NT2/D1 (cell line): ENCODE data around the gene DPH3.

Source experiments
- DNase-seq: peaks from one replicate; pipeline ENCODE4 v3.0.0-alpha.2; 2011; ENCODE audit warnings: low read depth, low spot score
- H3K27me3 ChIP-seq: 2 replicates; pipeline ENCODE4 v1.6.0; 2011; ENCODE audit warnings: mild to moderate bottlenecking; ENCODE audit not compliant: insufficient read length, insufficient read depth
- H3K36me3 ChIP-seq: 2 replicates; pipeline ENCODE4 v1.6.1; 2011; ENCODE audit warnings: mild to moderate bottlenecking, low read length, mixed read lengths; ENCODE audit not compliant: insufficient read depth, insufficient read length
- H3K4me1 ChIP-seq: 2 replicates; pipeline ENCODE4 v1.5.1; 2011; ENCODE audit not compliant: insufficient read depth, insufficient read length
- H3K4me3 ChIP-seq: 2 replicates; pipeline ENCODE4 v1.5.1; 2011; ENCODE audit warnings: low read depth; ENCODE audit not compliant: insufficient read length
- H3K9ac ChIP-seq: 2 replicates; pipeline ENCODE4 v1.6.0; 2011; ENCODE audit warnings: low read depth; ENCODE audit not compliant: insufficient read length
- H3K9me3 ChIP-seq: 2 replicates; pipeline ENCODE4 v1.5.1; 2011; ENCODE audit warnings: mild to moderate bottlenecking, low read length; ENCODE audit not compliant: insufficient read depth
- SUZ12 ChIP-seq: IDR thresholded peaks from 2 replicates; pipeline ENCODE4 v1.6.1; 2011; ENCODE audit not compliant: insufficient read length, insufficient read depth; ENCODE audit errors: extremely low read depth
- YY1 ChIP-seq: IDR thresholded peaks from 2 replicates; pipeline ENCODE4 v1.6.1; 2011; ENCODE audit not compliant: insufficient read length, insufficient read depth
- ZNF274 ChIP-seq: IDR thresholded peaks from 2 replicates; pipeline ENCODE4 v1.6.1; 2011; ENCODE audit warnings: mild to moderate bottlenecking, low read depth, low read length

DPH3 gene

DNA sequence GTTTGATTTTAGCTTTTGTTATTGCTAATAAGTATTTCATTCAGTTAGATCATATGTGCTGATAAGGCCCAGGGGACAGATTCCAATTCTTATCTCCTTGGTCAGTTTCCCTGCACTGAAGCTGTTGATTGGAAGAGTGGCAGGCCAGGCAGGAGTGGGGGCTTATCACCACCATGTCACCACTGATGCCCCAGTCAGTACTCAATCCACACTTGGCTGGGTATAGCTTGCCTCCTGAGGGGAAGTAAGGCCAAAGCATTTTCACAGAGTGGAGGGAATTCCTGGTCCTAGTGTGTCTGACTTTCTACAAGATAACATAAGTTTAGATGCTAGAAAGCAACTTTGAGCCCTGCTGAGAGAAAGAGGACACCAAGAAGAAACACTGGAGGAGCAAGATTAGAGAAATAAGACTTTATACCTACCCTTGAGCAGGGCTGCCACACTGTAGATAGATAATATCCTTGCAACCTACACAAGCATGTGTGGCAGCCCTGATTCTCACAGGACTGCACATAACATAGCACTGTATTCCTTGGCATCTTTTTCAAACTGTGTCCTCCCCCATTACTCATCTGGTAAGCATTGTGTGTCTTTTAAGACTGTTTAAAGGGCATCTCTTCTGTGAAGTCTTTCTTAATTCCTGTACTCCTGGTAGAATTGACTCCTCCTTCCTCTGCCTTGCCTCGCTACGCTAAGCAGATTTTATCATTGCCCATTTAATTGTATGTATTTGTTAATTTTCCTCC lies 24.6 kb upstream of the DPH3 start:
- no peak overlapping the region for H3K4me3 ChIP-seq
- TF ChIP-seq YY1 (no peak), ZNF274 (no peak), SUZ12 (no peak)
- peaks cover 29% of the 10 kb centered on the region for H3K36me3 ChIP-seq
- H3K9me3 ChIP-seq = peaks cover 10% of the 10 kb centered on the region; the same call in 1 of the 2 replicates
- no peaks in the 10 kb centered on the region for H3K4me1 ChIP-seq
- H3K9ac ChIP-seq = no peak overlapping the region
- DNase-seq = no peak
- H3K27me3 ChIP-seq = no peaks in the 10 kb centered on the region

DNA sequence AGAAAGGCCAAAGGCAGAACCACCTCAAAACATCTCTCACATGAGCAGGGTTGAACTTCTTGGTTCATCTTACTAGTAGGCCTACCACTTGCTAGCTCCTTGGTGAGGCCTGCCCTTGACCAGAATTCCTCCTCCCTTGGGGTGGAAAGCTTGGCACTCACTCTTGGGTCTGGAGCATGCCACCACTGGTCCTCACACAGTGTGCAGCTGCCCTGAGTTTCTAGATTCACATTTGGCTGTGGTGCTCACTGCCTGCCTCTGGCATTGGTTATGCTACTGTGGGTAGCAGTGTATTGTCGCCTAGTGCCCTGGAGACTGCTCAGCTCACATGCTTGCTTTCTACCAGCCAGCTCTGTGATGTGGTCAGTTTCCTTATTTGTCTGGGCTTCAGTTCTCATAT lies 23.9 kb upstream of the DPH3 start:
- H3K4me3 ChIP-seq = no peak overlapping the region
- no peak overlapping the region for H3K9ac ChIP-seq
- TF ChIP-seq ZNF274 (no peak), YY1 (no peak), SUZ12 (no peak)
- H3K4me1 ChIP-seq = no peaks in the 10 kb centered on the region
- H3K9me3 ChIP-seq = peaks cover 10% of the 10 kb centered on the region; the same call in 1 of the 2 replicates
- H3K27me3 ChIP-seq = no peaks in the 10 kb centered on the region
- no peak for DNase-seq
- H3K36me3 ChIP-seq = peaks cover 34% of the 10 kb centered on the region

DNA sequence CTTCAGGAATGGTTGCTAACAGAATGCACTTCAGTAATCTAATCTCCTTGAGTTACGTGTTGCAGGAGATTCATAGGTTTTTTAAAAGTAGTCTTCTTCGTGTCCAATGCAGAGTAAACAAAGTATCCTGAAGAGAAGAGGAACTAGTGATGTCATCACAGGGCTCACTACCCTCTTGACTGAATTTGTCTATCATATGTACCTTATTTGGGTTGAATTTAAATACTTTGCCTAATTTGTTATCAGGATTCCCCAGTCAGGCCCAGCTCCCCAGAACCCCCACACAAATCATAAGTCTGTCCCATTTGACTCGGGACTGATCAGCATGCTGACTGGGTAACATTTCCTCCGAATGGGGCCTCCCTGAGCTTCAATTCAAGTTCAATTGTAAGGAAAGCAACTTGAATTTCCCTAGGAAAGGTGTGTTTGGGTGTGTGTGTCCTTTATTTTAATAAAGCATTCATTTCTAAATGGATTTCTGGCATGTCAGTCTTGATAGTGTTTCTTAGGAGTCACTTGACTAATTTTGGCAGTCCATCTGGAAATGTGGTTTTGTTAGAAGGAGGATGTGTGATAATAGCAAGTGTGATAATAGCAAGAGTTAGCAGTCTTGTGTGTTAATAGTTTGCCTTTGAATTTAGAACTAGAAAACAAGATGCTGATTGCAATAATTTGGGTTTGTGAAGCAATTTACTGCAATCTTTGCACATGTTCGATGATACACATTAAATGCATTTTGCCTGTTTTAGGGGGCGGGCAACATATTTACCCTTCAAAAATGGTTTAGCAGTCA lies 22.2 kb upstream of the DPH3 start:
- TF ChIP-seq SUZ12 (no peak), ZNF274 (no peak), YY1 (no peak)
- H3K36me3 ChIP-seq = peaks cover 45% of the 10 kb centered on the region

DNA sequence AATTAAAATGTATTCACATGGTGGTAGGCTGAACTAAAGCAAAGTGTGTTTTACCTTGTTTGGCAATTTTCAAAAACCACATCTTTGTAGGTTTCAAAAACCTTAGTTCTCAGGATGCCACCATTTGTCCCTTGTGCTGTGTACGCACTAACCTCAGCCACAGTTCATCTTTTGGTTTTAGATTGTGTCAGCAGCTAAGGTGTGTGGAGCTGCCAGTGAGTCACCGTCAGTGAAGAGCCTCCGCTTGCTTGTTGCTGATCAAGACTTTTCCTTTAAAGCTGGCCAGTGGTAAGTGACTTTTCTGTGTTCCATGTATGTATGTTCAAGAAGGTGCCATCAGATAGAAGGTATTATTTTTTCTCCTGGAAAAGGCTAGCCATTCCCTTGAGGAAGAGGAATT lies 21.4 kb upstream of the DPH3 start:
- no peaks in the 10 kb centered on the region for H3K4me1 ChIP-seq
- TF ChIP-seq YY1 (no peak), ZNF274 (no peak), SUZ12 (no peak)
- H3K36me3 ChIP-seq = peaks cover 47% of the 10 kb centered on the region
- no peak overlapping the region for H3K9ac ChIP-seq
- no peak for DNase-seq
- no peak overlapping the region for H3K4me3 ChIP-seq
- H3K9me3 ChIP-seq = no peaks in the 10 kb centered on the region
- no peaks in the 10 kb centered on the region for H3K27me3 ChIP-seq

More for the DNA sequence above, 22.2 kb upstream of the DPH3 start:
- DNase-seq = no peak
- H3K4me1 ChIP-seq = no peaks in the 10 kb centered on the region
- no peak overlapping the region for H3K4me3 ChIP-seq
- H3K9ac ChIP-seq = no peak overlapping the region
- no peaks in the 10 kb centered on the region for H3K9me3 ChIP-seq
- no peaks in the 10 kb centered on the region for H3K27me3 ChIP-seq

DNA sequence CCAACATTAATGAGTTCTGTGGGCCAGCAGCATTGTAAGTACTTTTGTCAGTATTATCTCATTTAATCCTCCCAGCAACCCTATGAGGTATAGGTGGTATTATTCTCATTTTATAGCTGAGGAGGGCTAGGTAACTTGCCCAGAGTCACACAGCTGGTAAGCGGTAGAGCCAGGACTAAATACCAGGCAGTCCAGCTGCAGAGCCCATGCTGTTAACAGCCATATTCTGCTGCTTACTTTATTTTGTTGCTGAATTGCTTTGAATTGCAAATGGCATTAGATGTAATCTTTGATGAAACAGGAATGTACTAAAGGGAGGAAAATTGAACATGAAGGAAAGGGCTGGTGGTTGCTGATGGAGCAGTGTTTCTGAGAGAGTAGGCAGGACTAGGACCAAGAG lies 19.9 kb upstream of the DPH3 start:
- no peak overlapping the region for H3K9ac ChIP-seq
- no peaks in the 10 kb centered on the region for H3K27me3 ChIP-seq
- no peak overlapping the region for H3K4me3 ChIP-seq
- peaks cover 49% of the 10 kb centered on the region for H3K36me3 ChIP-seq
- no peaks in the 10 kb centered on the region for H3K9me3 ChIP-seq
- DNase-seq = no peak
- TF ChIP-seq ZNF274 = no peak
- no peaks in the 10 kb centered on the region for H3K4me1 ChIP-seq

DNA sequence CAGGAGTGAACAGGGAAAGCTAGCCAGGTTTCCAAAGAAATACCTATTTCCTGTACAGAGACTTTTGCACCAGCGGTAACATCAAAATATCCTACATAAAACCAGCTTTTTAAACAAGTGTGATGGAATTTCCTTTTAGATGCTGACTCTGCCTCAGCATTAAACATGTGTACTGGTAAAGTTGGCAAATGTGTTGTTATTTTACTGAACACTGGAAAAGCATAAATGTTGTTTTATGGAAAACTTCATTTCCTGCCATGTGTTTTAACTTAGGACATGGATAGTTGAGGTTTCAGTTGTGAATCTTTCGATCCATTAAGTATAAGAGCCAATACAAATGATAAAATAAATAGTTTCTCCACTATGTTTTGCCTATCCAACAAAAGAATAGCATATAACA lies 15.9 kb upstream of the DPH3 start:
- H3K4me3 ChIP-seq = no peak overlapping the region
- TF ChIP-seq SUZ12 = no peak
- no peak for TF ChIP-seq ZNF274
- TF ChIP-seq YY1 = no peak
- no peaks in the 10 kb centered on the region for H3K4me1 ChIP-seq
- peaks cover 48% of the 10 kb centered on the region for H3K36me3 ChIP-seq
- no peak overlapping the region for H3K9ac ChIP-seq
- H3K9me3 ChIP-seq = no peaks in the 10 kb centered on the region
- H3K27me3 ChIP-seq = no peaks in the 10 kb centered on the region
- no peak for DNase-seq

DNA sequence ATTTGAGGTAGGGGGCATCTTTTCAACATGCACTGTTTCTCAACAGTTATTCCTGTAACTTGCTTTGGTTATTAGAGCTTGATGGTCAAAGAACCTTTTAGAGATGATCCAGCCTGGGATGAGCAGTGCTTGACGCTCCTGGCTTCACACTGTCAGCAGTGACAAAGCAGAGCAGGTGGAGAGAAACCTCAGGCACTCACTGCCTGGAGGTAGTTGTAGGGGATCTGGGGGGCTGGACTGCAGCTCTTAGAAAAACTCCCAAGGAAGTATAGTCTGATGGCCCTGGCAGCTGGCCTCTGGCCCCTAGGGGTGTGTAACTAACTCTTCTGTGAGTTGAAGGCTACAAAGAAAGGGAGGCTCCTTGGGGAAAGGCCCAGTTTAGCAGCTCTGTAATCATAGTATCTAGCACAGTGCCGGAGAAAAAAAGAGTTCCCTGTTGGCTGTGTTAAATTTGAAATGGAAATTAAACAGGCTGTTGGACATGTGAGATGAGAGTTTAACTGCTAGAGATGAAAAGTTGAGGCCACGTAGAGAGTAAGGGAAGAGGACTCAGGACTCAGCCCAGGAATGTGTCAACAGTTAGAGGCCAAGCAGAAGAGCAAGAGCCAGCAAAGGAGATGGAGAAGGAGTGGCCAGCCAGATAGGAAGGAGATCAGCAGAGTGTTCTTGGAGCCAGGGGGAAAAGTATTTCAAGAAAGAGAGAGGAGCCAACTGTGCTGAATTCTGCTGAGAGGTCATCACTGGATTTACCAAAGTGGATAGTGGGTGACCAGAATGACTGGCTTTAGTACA lies 14.5 kb upstream of the DPH3 start:
- Histone ChIP-seq H3K9me3 (no peaks in the 10 kb centered on the region), H3K27me3 (no peaks in the 10 kb centered on the region), H3K4me3 (no peak overlapping the region), H3K4me1 (no peaks in the 10 kb centered on the region), H3K9ac (no peak overlapping the region), H3K36me3 (peaks cover 59% of the 10 kb centered on the region)
- TF ChIP-seq ZNF274 (no peak), YY1 (no peak), SUZ12 (no peak)
- DNase-seq = no peak
